PFSK-1 (cell line): Measurements from ENCODE around the gene KRTAP5-8.

ENCODE experiments used
- POLR2AphosphoS5 ChIP-seq: IDR thresholded peaks from 2 replicates; pipeline ENCODE4 v1.6.1; 2012; ENCODE audit warnings: low read depth, mild to moderate bottlenecking, control low read depth, low read length, moderate library complexity
- REST ChIP-seq, 2 experiments: IDR thresholded peaks; 2 replicates each; pipeline versions ENCODE4 v1.6.1 to v1.8.0; 2011 to 2012; ENCODE audit warnings: low read depth in 2 of 2, low read length in 2 of 2, control low read depth in 1 of 2, inconsistent platforms in 1 of 2, mild to moderate bottlenecking in 1 of 2, moderate library complexity in 1 of 2; ENCODE audit not compliant: insufficient read depth in 1 of 2
- SIN3A ChIP-seq: IDR thresholded peaks from 2 replicates; pipeline ENCODE4 v1.6.1; 2012; ENCODE audit warnings: mild to moderate bottlenecking, low read length, moderate library complexity, borderline replicate concordance; ENCODE audit not compliant: insufficient read depth
- TAF1 ChIP-seq: IDR thresholded peaks from 2 replicates; pipeline ENCODE4 v1.6.1; 2012; ENCODE audit warnings: low read length, control low read depth, borderline replicate concordance; ENCODE audit not compliant: insufficient read depth

GRCh38 chr11:71501071-71501985 is 36.5 kb upstream of the KRTAP5-8 start:
- TF ChIP-seq SIN3A: no peak
- no peak for TF ChIP-seq REST (IDR thresholded peaks at IDR 0.05; ENCODE audit: insufficient read depth in 1 of 2, low read depth in 2 of 2, low read length in 2 of 2)
- TF ChIP-seq POLR2AphosphoS5: no peak
- no peak for TF ChIP-seq TAF1
